Measurements from ENCODE around the gene GABRB1.

- no peak for TF ChIP-seq CBX2 (IDR thresholded peaks at IDR 0.05; ENCODE audit: borderline replicate concordance, low read depth)
- no peak for TF ChIP-seq CTCF (IDR thresholded peaks at IDR 0.05)
- TF ChIP-seq POLR2A (IDR thresholded peaks at IDR 0.05; ENCODE audit: low read length) = no peak
- TF ChIP-seq CEBPB (IDR thresholded peaks at IDR 0.05) = no peak
- TF ChIP-seq CHD2 (IDR thresholded peaks at IDR 0.05; ENCODE audit: low read length, partially characterized antibody) = no peak
- no peak for TF ChIP-seq MAZ (IDR thresholded peaks at IDR 0.05; ENCODE audit: borderline replicate concordance, low read depth, low read length)
- TF ChIP-seq JUN (IDR thresholded peaks at IDR 0.05) = no peak
- no peak for TF ChIP-seq CHD4 (IDR thresholded peaks at IDR 0.05; ENCODE audit: borderline replicate concordance)
- no peak for TF ChIP-seq RCOR1 (IDR thresholded peaks at IDR 0.05; ENCODE audit: low read depth, low read length)
These were observed 37.6 kb downstream of the GABRB1 start for GRCh38 chr4:47068986-47069385.
